GM12878 (cell line): ENCODE results near the gene FARS2. TPM values are rescaled to one million over a fixed set of nuclear protein-coding genes. Genes with fewer than 3 reads are reported as not detected.

ENCODE experiments used
- ATAC-seq: fragments of 200-7000 bp; cut with Tn5 transposase; 3 replicates; pipeline ENCODE4 v1.9.1; 2020; ENCODE audit warnings: mild to moderate bottlenecking, moderate library complexity
- BruUV-seq: library from RNA; stranded (reverse); fragments of 400-500 nt; replicated peaks from 2 replicates; lab custom pipeline; 2021; lab: Mats Ljungman, UMichigan
- CTCF ChIA-PET: fragments of 300-600 bp; sonication (Branson Sonifier 250); formaldehyde crosslinking; extraction: SDS; loops from one replicate; lab custom pipeline; 2021; ENCODE audit warnings: inconsistent platforms; lab: Yijun Ruan, JAX
- POLR2A ChIA-PET: fragments of 350-600 bp; formaldehyde crosslinking; extraction: SDS; loops from one replicate; lab custom pipeline; 2021; ENCODE audit warnings: inconsistent platforms; lab: Charles Lee
- RAD21 ChIA-PET: fragments of 300-600 bp; sonication (Branson Sonifier 250); formaldehyde crosslinking; loops from one replicate; lab custom pipeline; 2023; ENCODE audit warnings: antibody characterized with exemption; ENCODE audit not compliant: unreplicated experiment; lab: Charles Lee
- SMC1A ChIA-PET: fragments of 300-600 bp; sonication (Branson Sonifier 250); formaldehyde crosslinking; loops from one replicate; lab custom pipeline; 2023; ENCODE audit not compliant: unreplicated experiment, uncharacterized antibody; lab: Charles Lee
- DNase-seq: peaks from one replicate; pipeline ENCODE4 v3.0.0-alpha.2; 2011; ENCODE audit warnings: low read depth, low spot score
- FAIRE-seq: peaks from 3 replicates; lab custom pipeline; 2011; peaks lifted over from hg19 to GRCh38; lab: Jason Lieb, UNC
- H2AFZ ChIP-seq: 2 replicates; pipeline ENCODE4 v1.6.0; 2011; ENCODE audit warnings: low read depth, low read length, control low read depth; ENCODE audit not compliant: control insufficient read depth
- H3K27ac ChIP-seq: 2 replicates; pipeline ENCODE4 v1.5.1; 2011; ENCODE audit warnings: control low read depth; ENCODE audit not compliant: control insufficient read depth, insufficient read depth
- H3K27me3 ChIP-seq, 2 experiments: replicated peaks in 1 of 2; 2 replicates each; pipeline versions ENCODE4 v1.6.0 to v1.6.1; 2011; ENCODE audit warnings: low read length in 1 of 2; ENCODE audit not compliant: control insufficient read depth in 2 of 2, insufficient read depth in 2 of 2
- H3K36me3 ChIP-seq, 2 experiments: 2 replicates each; pipeline ENCODE4 v1.5.1; 2011; ENCODE audit warnings: low read length in 1 of 2; ENCODE audit not compliant: control insufficient read depth in 2 of 2, insufficient read depth in 2 of 2
- H3K4me1 ChIP-seq: 2 replicates; pipeline ENCODE4 v1.6.1; 2011; ENCODE audit warnings: mild to moderate bottlenecking, low read length, moderate library complexity, mixed read lengths; ENCODE audit not compliant: control insufficient read depth, insufficient read depth
- H3K4me2 ChIP-seq: 2 replicates; pipeline ENCODE4 v1.6.0; 2011; ENCODE audit warnings: control low read depth; ENCODE audit not compliant: control insufficient read depth, insufficient read depth
- H3K4me3 ChIP-seq: fragments of 200-600 bp; sonication (generic); 2 replicates; pipeline ENCODE4 v1.5.1; 2016
- H3K79me2 ChIP-seq: 2 replicates; pipeline ENCODE4 v1.6.0; 2011; ENCODE audit warnings: low read length; ENCODE audit not compliant: control insufficient read depth, insufficient read depth
- H3K9ac ChIP-seq: 2 replicates; pipeline ENCODE4 v1.8.0; 2011; ENCODE audit warnings: low read length, control low read depth, mixed read lengths; ENCODE audit not compliant: control insufficient read depth, insufficient read depth
- H3K9me3 ChIP-seq: replicated peaks from 3 replicates; pipeline ENCODE4 v1.5.1; 2011; ENCODE audit warnings: mild to moderate bottlenecking, low read length; ENCODE audit not compliant: control insufficient read depth, insufficient read depth
- H4K20me1 ChIP-seq: 2 replicates; pipeline ENCODE4 v1.6.0; 2011; ENCODE audit not compliant: control insufficient read depth, insufficient read depth
- ATF3 ChIP-seq: IDR thresholded peaks from 2 replicates; pipeline ENCODE4 v1.6.1; 2011; ENCODE audit warnings: low read depth, mild to moderate bottlenecking, low read length, moderate library complexity, borderline replicate concordance; ENCODE audit errors: extremely low read depth
- CEBPB ChIP-seq, 2 experiments: fragments of 150-350 bp in 1 of 2; IDR thresholded peaks; 2 replicates each; pipeline ENCODE4 v1.6.1; 2012 to 2014; ENCODE audit warnings: low read depth in 2 of 2, low read length in 2 of 2, borderline replicate concordance in 1 of 2, inconsistent platforms in 1 of 2
- MTA2 ChIP-seq: fragments of 450-650 bp; IDR thresholded peaks from 2 replicates; pipeline ENCODE4 v1.6.1; 2016; ENCODE audit warnings: low read depth, mild to moderate bottlenecking, moderate library complexity
- NFIC ChIP-seq: IDR thresholded peaks from 2 replicates; pipeline ENCODE4 v1.6.1; 2012; ENCODE audit warnings: low read depth, mild to moderate bottlenecking, inconsistent platforms, low read length, moderate library complexity
- NRF1 ChIP-seq: conservative IDR thresholded peaks from 2 replicates; pipeline ENCODE4 v1.6.1; 2011; ENCODE audit warnings: mild to moderate bottlenecking, low read depth, low read length, improper control_type of control experiment
- POLR2A ChIP-seq: IDR thresholded peaks from 2 replicates; pipeline ENCODE4 v1.6.1; 2011; ENCODE audit warnings: low read depth, mild to moderate bottlenecking, low read length
- POLR2AphosphoS2 ChIP-seq: IDR thresholded peaks from 2 replicates; pipeline ENCODE4 v1.6.1; 2011; ENCODE audit warnings: low read depth, mild to moderate bottlenecking, low read length, improper control_type of control experiment, moderate library complexity
- YBX1 ChIP-seq: fragments of 450-650 bp; IDR thresholded peaks from 2 replicates; pipeline ENCODE4 v1.6.1; 2016; ENCODE audit warnings: antibody characterized with exemption
- ZBTB11 ChIP-seq: fragments of 450-650 bp; formaldehyde crosslinking; IDR thresholded peaks from 2 replicates; pipeline ENCODE4 v1.5.0; 2022; ENCODE audit warnings: mild to moderate bottlenecking, missing genetic modification characterization
- WGBS: methylation state at CpG from one replicate; pipeline ENCODE4 v1.1.6; 2016; ENCODE audit warnings: low lambda C conversion rate; ENCODE audit not compliant: insufficient replicate concordance, insufficient coverage; ENCODE audit errors: missing lambda C conversion rate; 5-methylcytosine and 5-hydroxymethylcytosine counted together
- in situ Hi-C: fragments of 300-500 bp; cut with MboI; formaldehyde crosslinking; loops from 9 replicates; pipeline ENCODE4 v1.14.3; 2018; ENCODE audit warnings: mixed read lengths
- intact Hi-C: fragments of 100-400 bp; cut with micrococcal nuclease; formaldehyde crosslinking; loops from one replicate; pipeline ENCODE4 v1.14.2; 2022; ENCODE audit not compliant: unreplicated experiment
- polyA plus RNA-seq, 11 experiments: library from polyadenylated mRNA; depleted of rRNA in 4 of 11; unstranded in 6 of 11; stranded (reverse) in 5 of 11; fragments of >200 nt; fragmentation: Nextera tagmentation in 4 of 11; fragmentation: Illumina TruSeq in 1 of 11; extraction: Ambion mirVana in 4 of 11; extraction: Trizol in 1 of 11; gene quantifications; 1 replicate in 1 of 11; 2 replicates in 10 of 11; pipeline versions ENCODE4 v1.2.1 to v1.2.3, GENCODE V29; 2011 to 2016; ENCODE audit warnings: inconsistent platforms in 2 of 11, missing spikeins in 2 of 11, low read depth in 1 of 11
- total RNA-seq, 4 experiments: library from RNA; depleted of rRNA in 3 of 4; stranded (reverse); fragments of >200 nt in 3 of 4; fragmentation: Illumina TruSeq in 1 of 4; extraction: Trizol in 1 of 4; gene quantifications; 2 replicates each; pipeline versions ENCODE4 v1.2.1 to v1.2.3, GENCODE V29; 2013 to 2021

The FARS2 gene
- total and polyA plus RNA-seq, 10 of the 15 experiments (the other 5 are each of a cell fraction or from before 2014, with no cell fraction given) = 16.8 to 46.7 (median 25.6) TPM

GRCh38 chr6:5589422-5590141 lies 328.3 kb downstream of the FARS2 start:
- CTCF ChIA-PET = interaction anchor here (0.9 to 1.3 kb wide), 2 partner anchors 103 to 118 kb away, joined by 3 read pairs; no protein-coding TSS in a partner anchor
- RAD21 ChIA-PET = no interaction called here
- H3K4me2 ChIP-seq = no peak overlapping the region

More at GRCh38 chr6:5589422-5590141, 328.3 kb downstream of the FARS2 start:
- Histone ChIP-seq H3K9ac (no peak overlapping the region), H4K20me1 (no peaks in the 10 kb centered on the region), H3K9me3 (no peaks in the 10 kb centered on the region; the same call in 2 of the 3 replicates), H3K79me2 (no peaks in the 10 kb centered on the region), H3K27ac (no peak overlapping the region), H3K4me3 (no peak overlapping the region), H3K4me1 (no peaks in the 10 kb centered on the region), H2AFZ (no peak overlapping the region), H3K36me3 (no peaks in the 10 kb centered on the region; a peak in 2 of 4 replicates), H3K27me3 (no peaks in the 10 kb centered on the region)
- no peak for FAIRE-seq
- ChIA-PET POLR2A (no interaction called here), SMC1A (no interaction called here)
- no peak for DNase-seq
- WGBS = 89% methylated on average over 7 of the region's 7 CpGs
- intact Hi-C loops = no loop called here
- no peak for ATAC-seq
- no TSS peak for BruUV-seq
- in situ Hi-C loops = no loop called here
- no peak for TF ChIP-seq NRF1
- no peak for TF ChIP-seq CEBPB (IDR thresholded peaks at IDR 0.05; ENCODE audit: borderline replicate concordance in 1 of 2, low read depth in 2 of 2, low read length in 2 of 2)
- TF ChIP-seq MTA2 = no peak
- no peak for TF ChIP-seq YBX1
- no peak for TF ChIP-seq POLR2A
- no peak for TF ChIP-seq ATF3
- TF ChIP-seq POLR2AphosphoS2 = no peak
- no peak for TF ChIP-seq ZBTB11 (CRISPR knock-in tag)
- TF ChIP-seq NFIC = no peak
